ENCODE results near the gene DUXB. TPM values are rescaled to one million over a fixed set of nuclear protein-coding genes. Genes with fewer than 3 reads are reported as not detected.
A peak's percentile ranks its signal among the peaks of the same experiment; 100 is the strongest.

The DUXB gene
- total RNA-seq, 2 experiments from 2014 or later: not detected

GRCh38 chr16:75648265-75649076 is 52.8 kb downstream of the DUXB start:
- peak; percentile 93 for DNase-seq
- intact Hi-C loops (cut with micrococcal nuclease): loop anchor here (1.0 to 5.0 kb wide), 2 partner anchors 661 to 1564 kb away; partner anchors contain the start of gene WDR59
- CTCF ChIA-PET: interaction anchor here (1.2 to 2.5 kb wide), 4 partner anchors 26 to 183 kb away, joined by 3 to 10 read pairs (median 6); partner anchors contain the start of gene ADAT1
- Mint-ChIP-seq H3K9me3 (no peaks in the 10 kb centered on the region), H3K36me3 (ENCODE audit: low read depth) (peaks cover 37% of the 10 kb centered on the region), H3K27me3 (ENCODE audit: low read depth) (no peaks in the 10 kb centered on the region), H3K4me1 (ENCODE audit: low read depth) (peaks cover 62% of the 10 kb centered on the region), H3K4me3 (peak overlapping the region; percentile 96), H3K27ac (peak overlapping the region; percentile 98)

GRCh38 chr16:75647492-75648264 is 53.6 kb downstream of the DUXB start, which contains the start of the genes KARS1 and TERF2IP:
KARS1 (minus strand) TSS chr16:75647665; CDS start chr16:75647639, 26 bp downstream.
TERF2IP (plus strand) TSS chr16:75647773; CDS start chr16:75647883, 110 bp downstream.
- H3K27me3 Mint-ChIP-seq (ENCODE audit: low read depth): no peaks in the 10 kb centered on the region
- peak; percentile 96 for DNase-seq
- H3K27ac Mint-ChIP-seq: peak within 1 kb of the TSS; percentile 98
- intact Hi-C loops (cut with micrococcal nuclease): loop anchor here (1.0 to 5.0 kb wide), 10 partner anchors 24 to 1565 kb away; partner anchors contain the start of genes ADAT1, CFDP1, GABARAPL2 and TMEM170A
- H3K4me1 Mint-ChIP-seq (ENCODE audit: low read depth): peaks cover 62% of the 10 kb centered on the region
- H3K9me3 Mint-ChIP-seq: no peaks in the 10 kb centered on the region
- peak within 1 kb of the TSS; percentile 96 for H3K4me3 Mint-ChIP-seq
- peaks cover 39% of the 10 kb centered on the region for H3K36me3 Mint-ChIP-seq (ENCODE audit: low read depth)
- CTCF ChIA-PET: interaction anchor here (1.0 to 2.5 kb wide), 6 partner anchors 25 to 182 kb away, joined by 3 to 10 read pairs (median 5); partner anchors contain the start of gene ADAT1

GRCh38 chr16:75647112-75647491 is 54.2 kb downstream of the DUXB start:
- intact Hi-C loops (cut with micrococcal nuclease): loop anchor here (1.0 to 5.0 kb wide), 9 partner anchors 24 to 660 kb away; partner anchors contain the start of genes ADAT1, CFDP1, GABARAPL2 and TMEM170A
- CTCF ChIA-PET: interaction anchor here (0.8 to 2.5 kb wide), 7 partner anchors 25 to 447 kb away, joined by 3 to 10 read pairs (median 4); partner anchors contain the start of gene ADAT1
- Mint-ChIP-seq H3K4me1 (ENCODE audit: low read depth) (peaks cover 60% of the 10 kb centered on the region), H3K27me3 (ENCODE audit: low read depth) (no peaks in the 10 kb centered on the region), H3K27ac (peak overlapping the region; percentile 92), H3K4me3 (peak overlapping the region; percentile 96), H3K36me3 (ENCODE audit: low read depth) (peaks cover 39% of the 10 kb centered on the region), H3K9me3 (no peaks in the 10 kb centered on the region)
- no peak for DNase-seq

GRCh38 chr16:75644240-75645012 is 56.8 kb downstream of the DUXB start:
- Mint-ChIP-seq H3K4me1 (ENCODE audit: low read depth) (peaks cover 51% of the 10 kb centered on the region), H3K27ac (peak overlapping the region; percentile 74), H3K9me3 (no peaks in the 10 kb centered on the region), H3K27me3 (ENCODE audit: low read depth) (no peaks in the 10 kb centered on the region), H3K4me3 (peak overlapping the region; percentile 50), H3K36me3 (ENCODE audit: low read depth) (peaks cover 46% of the 10 kb centered on the region)
- peak; percentile 24 for DNase-seq
- intact Hi-C loops (cut with micrococcal nuclease): loop anchor here (5.0 kb wide), 1 partner anchor 657 kb away; the partner anchor contains the start of gene WDR59
- CTCF ChIA-PET: interaction anchor here (1.5 kb wide), 1 partner anchor 22 kb away, joined by 7 read pairs; the partner anchor contains the start of gene ADAT1

Other genes with a start within 250 kb of the DUXB start
- 10 to 100 TPM; 18.8 to 19.0 TPM for gene TMEM170A, start 236.8 kb downstream of the DUXB start, total RNA-seq
- gene CHST6, start 206.0 kb downstream of the DUXB start, total RNA-seq: not detected
- gene CHST5, start 165.4 kb downstream of the DUXB start, total RNA-seq: under 1 TPM in 1 of 2 experiments, not detected in 1; 0.10 TPM
- gene TMEM231, start 145.2 kb downstream of the DUXB start, total RNA-seq: 1 to 10 TPM; 4.5 to 5.4 TPM
- 10 to 100 TPM; 63.3 to 66.8 TPM for gene GABARAPL2, start 135.1 kb downstream of the DUXB start, total RNA-seq
- 10 to 100 TPM; 45.3 to 47.5 TPM for gene ADAT1, start 78.2 kb downstream of the DUXB start, total RNA-seq
- gene KARS1, start 53.8 kb downstream of the DUXB start, total RNA-seq: 100 to 1,000 TPM; 371 to 385 TPM
- 10 to 100 TPM; 78.6 to 79.0 TPM for gene TERF2IP, start 53.7 kb downstream of the DUXB start, total RNA-seq
- gene CPHXL2, start 24.5 kb downstream of the DUXB start, total RNA-seq: not detected
- not detected for gene CPHXL, start 25.0 kb upstream of the DUXB start, total RNA-seq

All from activated naive CD4-positive, alpha-beta T cell treated with anti-CD3 and anti-CD28 coated beads for 36 hours (primary cell).